Testis (tissue), 2 donors: ENCODE data around the gene TXNDC5.

Experiments
- CTCF ChIP-seq, 3 experiments: fragments of 450-650 bp in 2 of 3; fragments of 200-600 bp in 1 of 3; sonication (generic) in 1 of 3; IDR thresholded peaks; one replicate each; pipeline ENCODE4 v1.5.1; 2016 to 2019; ENCODE audit warnings: antibody characterized with exemption in 3 of 3, mild to moderate bottlenecking in 2 of 3, moderate library complexity in 1 of 3
- POLR2A ChIP-seq: fragments of 450-650 bp; IDR thresholded peaks from one replicate; pipeline ENCODE4 v1.6.1; 2017; ENCODE audit warnings: antibody characterized with exemption, mild to moderate bottlenecking, moderate library complexity

GRCh38 chr6:7922596-7922995, 12.0 kb upstream of the TXNDC5 start:
- TF ChIP-seq POLR2A (no peak), CTCF (IDR thresholded peaks at IDR 0.05) (no peak)
